ENCODE data around the gene SEMA3D. TPM values are rescaled to one million over a fixed set of nuclear protein-coding genes. Genes with fewer than 3 reads are reported as not detected.

The SEMA3D gene
- total and polyA plus RNA-seq, 2 of the 4 experiments (the other 2 are of a cell fraction) = 2.9 to 13.6 TPM

DNA sequence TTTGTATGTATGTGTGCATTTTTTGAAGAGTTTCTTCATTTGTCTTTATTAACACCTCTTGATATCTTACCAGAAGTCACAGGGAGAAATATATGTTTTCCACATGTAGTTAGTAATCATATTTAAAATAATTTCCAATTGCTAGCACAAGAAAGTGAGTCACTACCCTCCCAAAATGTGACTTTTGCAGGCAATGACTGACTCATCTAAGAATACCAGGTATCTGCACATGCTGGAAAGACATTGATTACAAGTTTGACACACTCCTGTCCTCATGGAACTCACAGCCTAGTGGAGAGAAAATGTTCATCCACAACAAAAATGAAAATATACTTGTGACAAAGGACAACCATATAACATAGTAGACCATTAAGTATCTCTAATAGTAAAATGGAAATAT, 82.9 kb downstream of the SEMA3D start:
- in situ Hi-C loops (cut with MboI; ENCODE audit: low sequenced_read_pairs) = no loop called here
- no peak overlapping the region for H2BK120ac ChIP-seq (ENCODE audit: low read depth, low read length)
- ATAC-seq (ENCODE audit: low read depth) (no peak), DNase-seq (peak; percentile 22)
- H2BK5ac ChIP-seq (ENCODE audit: low read depth, low read length, poor library complexity, severe bottlenecking) = no peak overlapping the region
- no peak overlapping the region for H2AK5ac ChIP-seq (ENCODE audit: low read depth, low read length)
- BruUV-seq (replicated peaks) = no TSS peak
- ChIA-PET CTCF (no interaction called here), POLR2A (ENCODE audit: unreplicated experiment) (no interaction called here)
- H3K4me3 ChIP-seq (ENCODE audit: insufficient read depth, low read depth, low read length) = no peak overlapping the region
- no peak overlapping the region for H2AK9ac ChIP-seq (replicated peaks; ENCODE audit: low read depth, low read length, poor library complexity)
- no peaks in the 10 kb centered on the region for H3K9me1 ChIP-seq (ENCODE audit: insufficient read depth, low read length)
- no peak overlapping the region for H3K23ac ChIP-seq (ENCODE audit: low read depth, low read length)
- no peak overlapping the region for H3K9ac ChIP-seq (ENCODE audit: low read depth, low read length)
- no peak overlapping the region for H2BK15ac ChIP-seq (ENCODE audit: low read depth, low read length)
- H3K9me3 ChIP-seq (ENCODE audit: control insufficient read depth, insufficient read depth, low read length) = no peaks in the 10 kb centered on the region
- H3K36me3 ChIP-seq (ENCODE audit: control insufficient read depth, insufficient read depth, low read length) = no peaks in the 10 kb centered on the region
- no peaks in the 10 kb centered on the region for H3K4me1 ChIP-seq (ENCODE audit: control insufficient read depth, insufficient read depth, low read length)
- dilution Hi-C loops (cut with HindIII; ENCODE audit: low sequenced_read_pairs, unreplicated experiment) = no loop called here
- intact Hi-C loops (cut with micrococcal nuclease) = loop anchor here (10.0 kb wide), 1 partner anchor 301 kb away; no protein-coding TSS in a partner anchor
- no peak overlapping the region for H4K91ac ChIP-seq (ENCODE audit: insufficient read depth, low read depth, low read length)
- no peak overlapping the region for H3K14ac ChIP-seq (replicated peaks; ENCODE audit: low read depth, low read length)
- H4K5ac ChIP-seq (ENCODE audit: low read depth, low read length) = no peak overlapping the region
- no peak overlapping the region for H3K27ac ChIP-seq (ENCODE audit: insufficient read depth, low read length)
- H2AFZ ChIP-seq (replicated peaks; ENCODE audit: low read length, poor library complexity) = no peak overlapping the region
- no peak overlapping the region for H3K18ac ChIP-seq (ENCODE audit: low read depth, low read length)
- no peak overlapping the region for H4K8ac ChIP-seq (ENCODE audit: low read depth in 2 of 2, low read length in 2 of 2)
- H4K20me1 ChIP-seq (ENCODE audit: insufficient read depth, low read length) = no peaks in the 10 kb centered on the region
- no peaks in the 10 kb centered on the region for H3K79me1 ChIP-seq (ENCODE audit: low read depth in 1 of 2, low read length in 2 of 2)
- peak; percentile 13; the same call in 1 of the 2 replicates for TF ChIP-seq BHLHE40 (IDR thresholded peaks at IDR 0.05; ENCODE audit: low read depth, low read length)
- TF ChIP-seq, protein P1, sequence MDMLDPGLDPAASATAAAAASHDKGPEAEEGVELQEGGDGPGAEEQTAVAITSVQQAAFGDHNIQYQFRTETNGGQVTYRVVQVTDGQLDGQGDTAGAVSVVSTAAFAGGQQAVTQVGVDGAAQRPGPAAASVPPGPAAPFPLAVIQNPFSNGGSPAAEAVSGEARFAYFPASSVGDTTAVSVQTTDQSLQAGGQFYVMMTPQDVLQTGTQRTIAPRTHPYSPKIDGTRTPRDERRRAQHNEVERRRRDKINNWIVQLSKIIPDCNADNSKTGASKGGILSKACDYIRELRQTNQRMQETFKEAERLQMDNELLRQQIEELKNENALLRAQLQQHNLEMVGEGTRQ (IDR thresholded peaks at IDR 0.05; ENCODE audit: low read depth, low read length) = no peak
- no peak overlapping the region for H3K4me2 ChIP-seq (ENCODE audit: low read depth, low read length)
- H3K56ac ChIP-seq (ENCODE audit: extremely low read depth, insufficient read depth, low read length) = no peak overlapping the region
- H2BK20ac ChIP-seq (ENCODE audit: low read depth, low read length) = no peak overlapping the region
- no peak overlapping the region for H3K4ac ChIP-seq (ENCODE audit: low read depth, low read length)
- H3K27me3 ChIP-seq (ENCODE audit: control insufficient read depth, insufficient read depth, low read length) = no peaks in the 10 kb centered on the region
